Measurements from ENCODE around the gene IFI30.

Gene IFI30

GRCh38 chr19:18173572-18174288 is at the start of gene IFI30:
IFI30 (plus strand) TSS chr19:18173813; CDS start chr19:18173842, 29 bp downstream.
- H3K36me3 ChIP-seq (replicated peaks), result peaks cover 10% of the 10 kb centered on the region
- no peak for TF ChIP-seq CTCF (IDR thresholded peaks at IDR 0.05; ENCODE audit: low read depth, low read length, missing control alignments)
- no peak within 1 kb of the TSS for H3K27ac ChIP-seq
- no peaks in the 10 kb centered on the region for H3K27me3 ChIP-seq (replicated peaks)
- peak within 1 kb of the TSS; percentile 65 for H3K4me3 ChIP-seq (ENCODE audit: low read depth, low read length)
- no peak for DNase-seq
- in situ Hi-C loops (cut with HindIII; ENCODE audit: low pct_ligation_motif_present, low sequenced_read_pairs), result no loop called here

- no peaks in the 10 kb centered on the region for H3K36me3 ChIP-seq (replicated peaks)
- H3K27ac ChIP-seq, result no peak overlapping the region
- H3K4me3 ChIP-seq (ENCODE audit: low read depth, low read length), result no peak overlapping the region
- DNase-seq, result no peak
- TF ChIP-seq CTCF (IDR thresholded peaks at IDR 0.05; ENCODE audit: low read depth, low read length, missing control alignments), result no peak
- in situ Hi-C loops (cut with HindIII; ENCODE audit: low pct_ligation_motif_present, low sequenced_read_pairs), result no loop called here
- H3K27me3 ChIP-seq (replicated peaks), result no peaks in the 10 kb centered on the region
Measured at GRCh38 chr19:18123819-18124218, 49.8 kb upstream of the IFI30 start.

DNA sequence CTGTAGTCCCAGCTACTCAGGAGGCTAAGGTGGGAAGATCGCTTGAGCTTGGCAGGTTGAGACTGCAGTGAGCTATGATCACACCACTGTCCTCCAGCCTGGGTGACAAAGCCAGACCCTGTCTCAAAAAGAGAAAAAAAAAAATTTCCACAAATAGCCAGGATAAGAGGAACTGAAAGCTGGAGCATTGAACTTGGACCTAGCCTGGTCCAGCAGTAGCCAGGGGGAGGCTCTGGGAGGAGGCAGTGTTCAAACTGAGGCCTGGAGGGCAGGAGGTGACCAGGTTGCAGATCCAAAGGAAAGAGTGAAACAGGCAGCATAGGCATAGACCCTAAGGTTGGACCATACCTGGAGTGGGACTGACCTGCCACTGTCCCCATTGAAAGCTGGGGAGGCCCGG is 47.5 kb upstream of the IFI30 start:
- H3K4me3 ChIP-seq (ENCODE audit: low read depth, low read length), result no peak overlapping the region
- no peak for DNase-seq
- no peak for TF ChIP-seq CTCF (IDR thresholded peaks at IDR 0.05; ENCODE audit: low read depth, low read length, missing control alignments)
- in situ Hi-C loops (cut with HindIII; ENCODE audit: low pct_ligation_motif_present, low sequenced_read_pairs), result no loop called here
- no peaks in the 10 kb centered on the region for H3K27me3 ChIP-seq (replicated peaks)
- H3K27ac ChIP-seq, result no peak overlapping the region
- H3K36me3 ChIP-seq (replicated peaks), result peaks cover 5% of the 10 kb centered on the region

GRCh38 chr19:18128044-18128443 is 45.6 kb upstream of the IFI30 start:
- peaks cover 9% of the 10 kb centered on the region for H3K36me3 ChIP-seq (replicated peaks)
- no peak for DNase-seq

DNA sequence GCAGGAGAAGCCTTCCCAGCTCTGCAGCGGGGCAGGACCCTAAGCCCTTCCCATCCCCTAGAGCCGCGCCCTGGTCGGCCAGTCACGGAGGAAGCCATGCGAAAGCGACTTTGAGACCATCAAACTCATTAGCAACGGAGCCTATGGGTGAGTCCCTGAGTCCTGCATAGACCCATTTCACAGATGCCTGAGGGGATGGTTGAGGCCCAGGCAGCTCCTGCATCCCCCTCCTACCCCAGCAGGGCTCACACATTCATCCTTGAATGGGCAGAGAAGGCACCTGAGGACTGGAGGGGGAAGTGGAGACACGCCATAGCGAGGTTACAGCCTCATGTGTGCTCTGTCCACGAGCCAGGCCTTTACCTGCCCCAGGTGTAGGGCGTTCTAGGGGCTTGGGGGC is 44.8 kb upstream of the IFI30 start:
- peaks cover 9% of the 10 kb centered on the region for H3K36me3 ChIP-seq (replicated peaks)

More at GRCh38 chr19:18128044-18128443, 45.6 kb upstream of the IFI30 start:
- H3K4me3 ChIP-seq (ENCODE audit: low read depth, low read length), result no peak overlapping the region
- no peaks in the 10 kb centered on the region for H3K27me3 ChIP-seq (replicated peaks)
- in situ Hi-C loops (cut with HindIII; ENCODE audit: low pct_ligation_motif_present, low sequenced_read_pairs), result no loop called here
- no peak overlapping the region for H3K27ac ChIP-seq
- no peak for TF ChIP-seq CTCF (IDR thresholded peaks at IDR 0.05; ENCODE audit: low read depth, low read length, missing control alignments)

More for the DNA sequence above, 44.8 kb upstream of the IFI30 start:
- TF ChIP-seq CTCF (IDR thresholded peaks at IDR 0.05; ENCODE audit: low read depth, low read length, missing control alignments), result no peak
- Histone ChIP-seq H3K27ac (no peak overlapping the region), H3K4me3 (ENCODE audit: low read depth, low read length) (no peak overlapping the region), H3K27me3 (replicated peaks) (no peaks in the 10 kb centered on the region)
- DNase-seq, result no peak
- in situ Hi-C loops (cut with HindIII; ENCODE audit: low pct_ligation_motif_present, low sequenced_read_pairs), result no loop called here

Data from brain microvascular endothelial cell (primary cell).